SK-N-SH treated with all-trans-retinoic acid at 6 μM for 48 hours (cell line): Measurements from ENCODE around the gene TMEM245.

Experiments used
- ATAC-seq: fragments of 200-7000 bp; cut with Tn5 transposase; 3 replicates; pipeline ENCODE4 v1.9.1; 2020; ENCODE audit warnings: mild to moderate bottlenecking, moderate library complexity
- ARNTL ChIP-seq: fragments of 450-650 bp; formaldehyde crosslinking; IDR thresholded peaks from 2 replicates; pipeline ENCODE4 v1.5.0; 2020; ENCODE audit warnings: low read depth, mild to moderate bottlenecking, moderate library complexity, borderline replicate concordance
- BACH2 ChIP-seq: fragments of 250-450 bp; sonication (Bioruptor Pico); IDR thresholded peaks from 2 replicates; pipeline ENCODE4 v1.9.0; 2021; ENCODE audit warnings: mild to moderate bottlenecking, borderline replicate concordance
- CSDC2 ChIP-seq: fragments of 250-450 bp; sonication (Bioruptor Pico); IDR thresholded peaks from 2 replicates; pipeline ENCODE4 v1.5.0; 2020; ENCODE audit warnings: mild to moderate bottlenecking, moderate library complexity
- ESRRG ChIP-seq: fragments of 250-450 bp; sonication (Bioruptor Pico); IDR thresholded peaks from 2 replicates; pipeline ENCODE4 v1.6.1; 2021; ENCODE audit warnings: mild to moderate bottlenecking
- ISL1 ChIP-seq: fragments of 250-450 bp; sonication (Bioruptor Pico); IDR thresholded peaks from 2 replicates; pipeline ENCODE4 v2.1.2; 2022; ENCODE audit warnings: mild to moderate bottlenecking, moderate library complexity
- OSR1 ChIP-seq: fragments of 250-450 bp; sonication (Bioruptor Pico); IDR thresholded peaks from 2 replicates; pipeline ENCODE4 v1.8.0; 2022; ENCODE audit warnings: moderate library complexity, mild to moderate bottlenecking, inconsistent platforms
- PPARA ChIP-seq: fragments of 250-450 bp; sonication (Bioruptor Pico); IDR thresholded peaks from 2 replicates; pipeline ENCODE4 v1.5.0; 2020; ENCODE audit warnings: mild to moderate bottlenecking, borderline replicate concordance
- SNAI2 ChIP-seq: fragments of 250-450 bp; sonication (Bioruptor Pico); IDR thresholded peaks from 2 replicates; pipeline ENCODE4 v1.5.0; 2020; ENCODE audit warnings: mild to moderate bottlenecking, moderate library complexity
- TOX ChIP-seq: fragments of 250-450 bp; sonication (Bioruptor Pico); IDR thresholded peaks from 2 replicates; pipeline ENCODE4 v1.8.0; 2021; ENCODE audit warnings: mild to moderate bottlenecking, moderate library complexity, borderline replicate concordance
- ZC3H10 ChIP-seq: fragments of 250-450 bp; sonication (Bioruptor Pico); IDR thresholded peaks from 2 replicates; pipeline ENCODE4 v1.5.1; 2021; ENCODE audit warnings: mild to moderate bottlenecking, moderate library complexity
- ZFP3 ChIP-seq: fragments of 250-450 bp; sonication (Bioruptor Pico); IDR thresholded peaks from 2 replicates; pipeline ENCODE4 v1.5.0; 2020; ENCODE audit warnings: mild to moderate bottlenecking, moderate library complexity
- ZFP30 ChIP-seq: fragments of 450-650 bp; formaldehyde crosslinking; IDR thresholded peaks from 2 replicates; pipeline ENCODE4 v1.5.0; 2022; ENCODE audit warnings: mild to moderate bottlenecking, moderate library complexity
- ZNF70 ChIP-seq: fragments of 450-650 bp; formaldehyde crosslinking; IDR thresholded peaks from 2 replicates; pipeline ENCODE4 v1.5.0; 2020; ENCODE audit warnings: mild to moderate bottlenecking, moderate library complexity
- ZNF8 ChIP-seq: fragments of 450-650 bp; formaldehyde crosslinking; IDR thresholded peaks from 2 replicates; pipeline ENCODE4 v1.5.0; 2020; ENCODE audit warnings: mild to moderate bottlenecking, moderate library complexity
- TF ChIP-seq, protein P1 (sequence below): fragments of 250-450 bp; sonication (Bioruptor Pico); IDR thresholded peaks from 2 replicates; pipeline ENCODE4 v1.5.0; 2020; ENCODE audit warnings: mild to moderate bottlenecking, moderate library complexity
- TF ChIP-seq, protein P2 (sequence below): fragments of 250-450 bp; sonication (Bioruptor Pico); IDR thresholded peaks from 2 replicates; pipeline ENCODE4 v1.8.0; 2020; ENCODE audit warnings: mild to moderate bottlenecking, moderate library complexity, borderline replicate concordance
- TF ChIP-seq, protein P3 (sequence below): fragments of 250-450 bp; sonication (Bioruptor Pico); IDR thresholded peaks from 2 replicates; pipeline ENCODE4 v1.5.1; 2020; ENCODE audit warnings: low read depth, mild to moderate bottlenecking, moderate library complexity
- TF ChIP-seq, protein P4 (sequence below): fragments of 250-450 bp; sonication (Bioruptor Pico); IDR thresholded peaks from 2 replicates; pipeline ENCODE4 v1.8.0; 2021; ENCODE audit warnings: low read depth, mild to moderate bottlenecking, moderate library complexity, borderline replicate concordance
- TF ChIP-seq, protein P5 (sequence below): fragments of 250-450 bp; sonication (Bioruptor Pico); IDR thresholded peaks from 2 replicates; pipeline ENCODE4 v1.5.1; 2021; ENCODE audit warnings: mild to moderate bottlenecking, moderate library complexity

Gene TMEM245

DNA sequence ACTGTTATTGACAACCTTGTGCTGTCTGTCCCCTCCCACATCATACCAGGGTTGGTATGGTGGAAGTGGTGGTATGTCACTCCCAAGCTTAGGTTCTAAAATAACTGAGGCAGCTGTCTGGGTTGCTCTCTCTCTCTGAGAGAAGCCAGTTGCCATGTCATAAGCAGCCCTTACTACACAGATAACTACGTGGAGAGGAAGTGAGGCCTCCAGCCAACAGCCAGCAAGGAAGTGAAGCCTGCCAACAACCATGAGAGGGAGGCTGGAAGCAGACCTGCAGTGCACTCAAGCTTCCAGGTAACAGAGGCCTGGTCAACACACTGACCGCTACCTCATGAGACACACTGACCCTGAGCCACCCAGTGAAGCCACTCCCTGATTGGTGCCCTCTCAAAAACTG lies 125.1 kb downstream of the TMEM245 start:
- TF ChIP-seq SNAI2 (CRISPR knock-in tag) (no peak), ARNTL (CRISPR knock-in tag) (no peak), BACH2 (CRISPR knock-in tag) (no peak), ZFP3 (CRISPR knock-in tag) (no peak), TOX (CRISPR knock-in tag) (no peak), CSDC2 (CRISPR knock-in tag) (no peak), ZNF70 (no peak), ZC3H10 (CRISPR knock-in tag) (no peak), ZFP30 (no peak), ISL1 (CRISPR knock-in tag) (no peak)
- TF ChIP-seq, protein P1, sequence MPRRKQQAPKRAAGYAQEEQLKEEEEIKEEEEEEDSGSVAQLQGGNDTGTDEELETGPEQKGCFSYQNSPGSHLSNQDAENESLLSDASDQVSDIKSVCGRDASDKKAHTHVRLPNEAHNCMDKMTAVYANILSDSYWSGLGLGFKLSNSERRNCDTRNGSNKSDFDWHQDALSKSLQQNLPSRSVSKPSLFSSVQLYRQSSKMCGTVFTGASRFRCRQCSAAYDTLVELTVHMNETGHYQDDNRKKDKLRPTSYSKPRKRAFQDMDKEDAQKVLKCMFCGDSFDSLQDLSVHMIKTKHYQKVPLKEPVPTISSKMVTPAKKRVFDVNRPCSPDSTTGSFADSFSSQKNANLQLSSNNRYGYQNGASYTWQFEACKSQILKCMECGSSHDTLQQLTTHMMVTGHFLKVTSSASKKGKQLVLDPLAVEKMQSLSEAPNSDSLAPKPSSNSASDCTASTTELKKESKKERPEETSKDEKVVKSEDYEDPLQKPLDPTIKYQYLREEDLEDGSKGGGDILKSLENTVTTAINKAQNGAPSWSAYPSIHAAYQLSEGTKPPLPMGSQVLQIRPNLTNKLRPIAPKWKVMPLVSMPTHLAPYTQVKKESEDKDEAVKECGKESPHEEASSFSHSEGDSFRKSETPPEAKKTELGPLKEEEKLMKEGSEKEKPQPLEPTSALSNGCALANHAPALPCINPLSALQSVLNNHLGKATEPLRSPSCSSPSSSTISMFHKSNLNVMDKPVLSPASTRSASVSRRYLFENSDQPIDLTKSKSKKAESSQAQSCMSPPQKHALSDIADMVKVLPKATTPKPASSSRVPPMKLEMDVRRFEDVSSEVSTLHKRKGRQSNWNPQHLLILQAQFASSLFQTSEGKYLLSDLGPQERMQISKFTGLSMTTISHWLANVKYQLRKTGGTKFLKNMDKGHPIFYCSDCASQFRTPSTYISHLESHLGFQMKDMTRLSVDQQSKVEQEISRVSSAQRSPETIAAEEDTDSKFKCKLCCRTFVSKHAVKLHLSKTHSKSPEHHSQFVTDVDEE (CRISPR knock-in tag): no peak
- TF ChIP-seq, protein P2, sequence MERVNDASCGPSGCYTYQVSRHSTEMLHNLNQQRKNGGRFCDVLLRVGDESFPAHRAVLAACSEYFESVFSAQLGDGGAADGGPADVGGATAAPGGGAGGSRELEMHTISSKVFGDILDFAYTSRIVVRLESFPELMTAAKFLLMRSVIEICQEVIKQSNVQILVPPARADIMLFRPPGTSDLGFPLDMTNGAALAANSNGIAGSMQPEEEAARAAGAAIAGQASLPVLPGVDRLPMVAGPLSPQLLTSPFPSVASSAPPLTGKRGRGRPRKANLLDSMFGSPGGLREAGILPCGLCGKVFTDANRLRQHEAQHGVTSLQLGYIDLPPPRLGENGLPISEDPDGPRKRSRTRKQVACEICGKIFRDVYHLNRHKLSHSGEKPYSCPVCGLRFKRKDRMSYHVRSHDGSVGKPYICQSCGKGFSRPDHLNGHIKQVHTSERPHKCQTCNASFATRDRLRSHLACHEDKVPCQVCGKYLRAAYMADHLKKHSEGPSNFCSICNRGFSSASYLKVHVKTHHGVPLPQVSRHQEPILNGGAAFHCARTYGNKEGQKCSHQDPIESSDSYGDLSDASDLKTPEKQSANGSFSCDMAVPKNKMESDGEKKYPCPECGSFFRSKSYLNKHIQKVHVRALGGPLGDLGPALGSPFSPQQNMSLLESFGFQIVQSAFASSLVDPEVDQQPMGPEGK (CRISPR knock-in tag): no peak
- TF ChIP-seq, protein P3, sequence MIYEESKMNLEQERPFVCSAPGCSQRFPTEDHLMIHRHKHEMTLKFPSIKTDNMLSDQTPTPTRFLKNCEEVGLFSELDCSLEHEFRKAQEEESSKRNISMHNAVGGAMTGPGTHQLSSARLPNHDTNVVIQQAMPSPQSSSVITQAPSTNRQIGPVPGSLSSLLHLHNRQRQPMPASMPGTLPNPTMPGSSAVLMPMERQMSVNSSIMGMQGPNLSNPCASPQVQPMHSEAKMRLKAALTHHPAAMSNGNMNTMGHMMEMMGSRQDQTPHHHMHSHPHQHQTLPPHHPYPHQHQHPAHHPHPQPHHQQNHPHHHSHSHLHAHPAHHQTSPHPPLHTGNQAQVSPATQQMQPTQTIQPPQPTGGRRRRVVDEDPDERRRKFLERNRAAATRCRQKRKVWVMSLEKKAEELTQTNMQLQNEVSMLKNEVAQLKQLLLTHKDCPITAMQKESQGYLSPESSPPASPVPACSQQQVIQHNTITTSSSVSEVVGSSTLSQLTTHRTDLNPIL (CRISPR knock-in tag): no peak
- TF ChIP-seq, protein P4, sequence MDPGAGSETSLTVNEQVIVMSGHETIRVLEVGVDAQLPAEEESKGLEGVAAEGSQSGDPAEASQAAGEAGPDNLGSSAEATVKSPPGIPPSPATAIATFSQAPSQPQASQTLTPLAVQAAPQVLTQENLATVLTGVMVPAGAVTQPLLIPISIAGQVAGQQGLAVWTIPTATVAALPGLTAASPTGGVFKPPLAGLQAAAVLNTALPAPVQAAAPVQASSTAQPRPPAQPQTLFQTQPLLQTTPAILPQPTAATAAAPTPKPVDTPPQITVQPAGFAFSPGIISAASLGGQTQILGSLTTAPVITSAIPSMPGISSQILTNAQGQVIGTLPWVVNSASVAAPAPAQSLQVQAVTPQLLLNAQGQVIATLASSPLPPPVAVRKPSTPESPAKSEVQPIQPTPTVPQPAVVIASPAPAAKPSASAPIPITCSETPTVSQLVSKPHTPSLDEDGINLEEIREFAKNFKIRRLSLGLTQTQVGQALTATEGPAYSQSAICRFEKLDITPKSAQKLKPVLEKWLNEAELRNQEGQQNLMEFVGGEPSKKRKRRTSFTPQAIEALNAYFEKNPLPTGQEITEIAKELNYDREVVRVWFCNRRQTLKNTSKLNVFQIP: no peak
- peak; percentile 51; the same call in 1 of the 3 replicates for ATAC-seq

DNA sequence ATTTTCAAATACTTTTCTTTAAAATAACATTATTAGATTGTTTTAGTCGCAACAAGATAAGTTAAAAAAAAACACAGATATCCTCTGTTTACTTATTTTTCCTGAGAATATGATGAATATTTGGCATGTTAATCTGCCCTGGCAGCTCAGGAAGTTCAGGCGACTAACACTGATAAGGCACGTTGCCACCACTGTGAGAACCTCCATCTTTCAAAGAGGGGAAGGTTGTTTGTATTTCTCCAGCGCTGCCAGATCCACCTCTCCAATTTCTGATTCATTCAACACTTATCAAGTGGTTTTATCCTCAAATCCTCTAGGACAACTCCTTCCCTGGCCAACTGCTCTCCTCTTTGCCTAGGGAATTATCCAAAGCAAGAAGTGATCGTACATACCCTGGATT lies 128.3 kb downstream of the TMEM245 start:
- no peak for ATAC-seq
- no peak for TF ChIP-seq OSR1 (CRISPR knock-in tag)
- TF ChIP-seq ZFP3 (CRISPR knock-in tag): no peak
- TF ChIP-seq BACH2 (CRISPR knock-in tag): no peak
- TF ChIP-seq, protein P5, sequence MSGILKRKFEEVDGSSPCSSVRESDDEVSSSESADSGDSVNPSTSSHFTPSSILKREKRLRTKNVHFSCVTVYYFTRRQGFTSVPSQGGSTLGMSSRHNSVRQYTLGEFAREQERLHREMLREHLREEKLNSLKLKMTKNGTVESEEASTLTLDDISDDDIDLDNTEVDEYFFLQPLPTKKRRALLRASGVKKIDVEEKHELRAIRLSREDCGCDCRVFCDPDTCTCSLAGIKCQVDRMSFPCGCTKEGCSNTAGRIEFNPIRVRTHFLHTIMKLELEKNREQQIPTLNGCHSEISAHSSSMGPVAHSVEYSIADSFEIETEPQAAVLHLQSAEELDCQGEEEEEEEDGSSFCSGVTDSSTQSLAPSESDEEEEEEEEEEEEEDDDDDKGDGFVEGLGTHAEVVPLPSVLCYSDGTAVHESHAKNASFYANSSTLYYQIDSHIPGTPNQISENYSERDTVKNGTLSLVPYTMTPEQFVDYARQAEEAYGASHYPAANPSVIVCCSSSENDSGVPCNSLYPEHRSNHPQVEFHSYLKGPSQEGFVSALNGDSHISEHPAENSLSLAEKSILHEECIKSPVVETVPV (CRISPR knock-in tag): no peak
- TF ChIP-seq ZC3H10 (CRISPR knock-in tag): no peak
- no peak for TF ChIP-seq PPARA (CRISPR knock-in tag)
- TF ChIP-seq SNAI2 (CRISPR knock-in tag): no peak
- no peak for TF ChIP-seq ZFP30
- TF ChIP-seq, all 23 proteins: peak for 0

DNA sequence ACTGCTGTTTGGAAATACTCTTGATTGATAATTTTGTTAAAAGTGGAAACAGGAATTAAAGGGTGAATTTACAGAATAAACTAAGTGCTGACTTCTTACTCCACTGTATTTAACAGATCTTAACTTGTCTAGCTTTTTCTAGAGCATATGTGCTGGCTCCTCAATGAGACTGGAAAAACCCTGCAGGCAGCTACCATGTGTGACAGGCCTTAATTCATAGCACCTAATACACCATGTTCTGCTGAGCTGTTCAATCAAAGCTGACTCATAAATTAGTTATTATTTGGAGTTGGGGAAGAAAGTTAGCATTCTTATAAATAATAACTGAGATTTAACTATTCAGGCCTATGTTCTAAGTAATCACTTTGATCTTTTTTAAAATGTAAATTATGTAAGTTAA lies 135.9 kb downstream of the TMEM245 start:
- TF ChIP-seq ZNF8 (CRISPR knock-in tag) (no peak), PPARA (CRISPR knock-in tag) (no peak), ESRRG (CRISPR knock-in tag) (no peak)
- TF ChIP-seq, protein P3 (CRISPR knock-in tag): no peak
- ATAC-seq: no peak
